IMR-90 (cell line): ENCODE results near the gene CLIC5.

Experiments used
- BHLHE40 ChIP-seq: fragments of 150-350 bp; IDR thresholded peaks from 2 replicates; pipeline ENCODE4 v1.6.1; 2016; ENCODE audit warnings: mild to moderate bottlenecking, low read depth, low read length
- CEBPB ChIP-seq: IDR thresholded peaks from 2 replicates; pipeline ENCODE4 v1.6.1; 2012; ENCODE audit warnings: low read depth, low read length, improper control_type of control experiment
- CHD1 ChIP-seq: IDR thresholded peaks from 2 replicates; pipeline ENCODE4 v1.6.1; 2012; ENCODE audit warnings: low read depth, low read length, improper control_type of control experiment
- FOS ChIP-seq: fragments of 150-350 bp; IDR thresholded peaks from 2 replicates; pipeline ENCODE4 v1.6.1; 2016; ENCODE audit warnings: low read depth, low read length
- MAFK ChIP-seq: IDR thresholded peaks from 2 replicates; pipeline ENCODE4 v1.6.1; 2012; ENCODE audit warnings: low read depth, low read length, improper control_type of control experiment
- MXI1 ChIP-seq: IDR thresholded peaks from 2 replicates; pipeline ENCODE4 v1.6.1; 2012; ENCODE audit warnings: low read depth, mild to moderate bottlenecking, low read length, moderate library complexity, borderline replicate concordance
- POLR2A ChIP-seq: IDR thresholded peaks from 2 replicates; pipeline ENCODE4 v1.6.1; 2012; ENCODE audit warnings: mild to moderate bottlenecking, low read depth, low read length
- RAD21 ChIP-seq: IDR thresholded peaks from 2 replicates; pipeline ENCODE4 v1.6.1; 2012; ENCODE audit warnings: low read length, improper control_type of control experiment
- RCOR1 ChIP-seq: IDR thresholded peaks from 2 replicates; pipeline ENCODE4 v1.6.1; 2012; ENCODE audit warnings: mild to moderate bottlenecking, low read length, improper control_type of control experiment; ENCODE audit not compliant: insufficient replicate concordance
- RFX5 ChIP-seq: IDR thresholded peaks from 2 replicates; pipeline ENCODE4 v1.8.0; 2012; ENCODE audit warnings: low read depth, mild to moderate bottlenecking, low read length, moderate library complexity
- SMC3 ChIP-seq: fragments of 150-350 bp; IDR thresholded peaks from 2 replicates; pipeline ENCODE4 v1.6.1; 2016; ENCODE audit warnings: low read depth, mild to moderate bottlenecking, antibody characterized with exemption, low read length, moderate library complexity
- USF2 ChIP-seq: fragments of 150-350 bp; IDR thresholded peaks from 2 replicates; pipeline ENCODE4 v1.6.1; 2017; ENCODE audit warnings: mild to moderate bottlenecking, antibody characterized with exemption, low read length, low read depth
- TF ChIP-seq, protein P1 (sequence below): conservative IDR thresholded peaks from 2 replicates; pipeline ENCODE4 v1.5.1; 2012; ENCODE audit warnings: mild to moderate bottlenecking, low read depth, low read length, improper control_type of control experiment
- TF ChIP-seq, protein P2 (sequence below): fragments of 150-350 bp; IDR thresholded peaks from 2 replicates; pipeline ENCODE4 v1.6.1; 2016; ENCODE audit warnings: low read depth, mild to moderate bottlenecking, low read length, moderate library complexity, borderline replicate concordance

- TF ChIP-seq POLR2A: no peak
- TF ChIP-seq RAD21: no peak
- no peak for TF ChIP-seq MXI1
- TF ChIP-seq FOS: no peak
- TF ChIP-seq, protein P1, sequence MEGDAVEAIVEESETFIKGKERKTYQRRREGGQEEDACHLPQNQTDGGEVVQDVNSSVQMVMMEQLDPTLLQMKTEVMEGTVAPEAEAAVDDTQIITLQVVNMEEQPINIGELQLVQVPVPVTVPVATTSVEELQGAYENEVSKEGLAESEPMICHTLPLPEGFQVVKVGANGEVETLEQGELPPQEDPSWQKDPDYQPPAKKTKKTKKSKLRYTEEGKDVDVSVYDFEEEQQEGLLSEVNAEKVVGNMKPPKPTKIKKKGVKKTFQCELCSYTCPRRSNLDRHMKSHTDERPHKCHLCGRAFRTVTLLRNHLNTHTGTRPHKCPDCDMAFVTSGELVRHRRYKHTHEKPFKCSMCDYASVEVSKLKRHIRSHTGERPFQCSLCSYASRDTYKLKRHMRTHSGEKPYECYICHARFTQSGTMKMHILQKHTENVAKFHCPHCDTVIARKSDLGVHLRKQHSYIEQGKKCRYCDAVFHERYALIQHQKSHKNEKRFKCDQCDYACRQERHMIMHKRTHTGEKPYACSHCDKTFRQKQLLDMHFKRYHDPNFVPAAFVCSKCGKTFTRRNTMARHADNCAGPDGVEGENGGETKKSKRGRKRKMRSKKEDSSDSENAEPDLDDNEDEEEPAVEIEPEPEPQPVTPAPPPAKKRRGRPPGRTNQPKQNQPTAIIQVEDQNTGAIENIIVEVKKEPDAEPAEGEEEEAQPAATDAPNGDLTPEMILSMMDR: no peak
- no peak for TF ChIP-seq CEBPB
- TF ChIP-seq MAFK: no peak
- TF ChIP-seq, protein P2, sequence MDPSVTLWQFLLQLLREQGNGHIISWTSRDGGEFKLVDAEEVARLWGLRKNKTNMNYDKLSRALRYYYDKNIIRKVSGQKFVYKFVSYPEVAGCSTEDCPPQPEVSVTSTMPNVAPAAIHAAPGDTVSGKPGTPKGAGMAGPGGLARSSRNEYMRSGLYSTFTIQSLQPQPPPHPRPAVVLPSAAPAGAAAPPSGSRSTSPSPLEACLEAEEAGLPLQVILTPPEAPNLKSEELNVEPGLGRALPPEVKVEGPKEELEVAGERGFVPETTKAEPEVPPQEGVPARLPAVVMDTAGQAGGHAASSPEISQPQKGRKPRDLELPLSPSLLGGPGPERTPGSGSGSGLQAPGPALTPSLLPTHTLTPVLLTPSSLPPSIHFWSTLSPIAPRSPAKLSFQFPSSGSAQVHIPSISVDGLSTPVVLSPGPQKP: no peak
- TF ChIP-seq USF2: no peak
- TF ChIP-seq SMC3: no peak
- no peak for TF ChIP-seq BHLHE40
- TF ChIP-seq RCOR1: no peak
- no peak for TF ChIP-seq CHD1
- TF ChIP-seq RFX5: no peak
Observed at GRCh38 chr6:45838451-45838850, 177.2 kb downstream of the CLIC5 start.
